Measurements from ENCODE around the gene NPAS2.

NPAS2 gene

DNA sequence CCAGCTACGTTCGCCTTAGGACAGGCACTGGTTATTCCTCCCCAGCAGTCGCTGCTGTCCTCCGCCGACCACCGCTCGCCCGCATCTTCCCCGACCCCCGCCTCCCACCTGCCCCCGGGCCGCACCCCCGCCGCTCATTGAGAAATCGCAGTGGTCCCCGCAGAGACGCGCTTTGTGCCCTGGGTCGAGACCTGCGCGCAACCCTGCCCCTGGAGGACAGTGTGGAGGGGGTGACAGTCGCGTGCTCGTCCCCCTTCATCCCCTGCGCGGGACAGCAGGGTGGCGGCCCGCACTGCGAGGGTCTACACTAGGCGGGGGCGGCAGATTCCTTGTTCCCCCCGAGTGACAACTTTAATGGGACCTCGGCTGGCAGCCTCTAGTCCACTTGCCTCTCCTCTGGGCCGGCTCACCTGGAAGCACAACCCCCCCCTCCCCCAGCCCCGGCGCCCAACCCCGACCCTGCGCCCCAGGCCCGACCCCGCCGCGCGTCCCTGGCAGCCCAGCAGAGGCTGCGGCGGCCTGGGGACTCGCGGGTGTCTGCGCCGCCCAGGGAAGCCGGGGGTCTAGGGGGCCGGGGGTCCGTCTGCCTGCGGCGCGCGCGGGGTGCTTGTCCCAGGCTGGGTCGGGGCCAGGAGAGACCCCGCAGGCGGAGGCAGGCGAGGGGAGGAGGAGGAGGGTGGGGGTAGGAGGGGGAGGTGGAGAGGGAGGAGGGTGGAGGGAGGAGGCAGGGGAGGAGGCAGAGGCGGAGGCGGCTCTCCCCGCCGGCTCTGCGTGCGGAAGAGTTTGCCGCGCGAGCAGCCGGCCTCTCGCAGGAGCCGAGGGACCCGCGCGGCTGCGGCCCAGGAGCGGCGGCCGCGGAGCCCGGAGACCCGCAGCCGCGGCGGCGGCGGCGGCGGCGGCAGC lies at the start of gene NPAS2:
Gene NPAS2, plus strand, starts transcription at position 770 of the 903 bp plus-strand sequence. CDS start 84,616 bp downstream, outside the sequence.
- peak; percentile 73 for DNase-seq (ENCODE audit: low spot score)

- no peak for DNase-seq (ENCODE audit: low spot score)
Measured at GRCh38 chr2:100771125-100771524, 48.8 kb upstream of the NPAS2 start.

DNA sequence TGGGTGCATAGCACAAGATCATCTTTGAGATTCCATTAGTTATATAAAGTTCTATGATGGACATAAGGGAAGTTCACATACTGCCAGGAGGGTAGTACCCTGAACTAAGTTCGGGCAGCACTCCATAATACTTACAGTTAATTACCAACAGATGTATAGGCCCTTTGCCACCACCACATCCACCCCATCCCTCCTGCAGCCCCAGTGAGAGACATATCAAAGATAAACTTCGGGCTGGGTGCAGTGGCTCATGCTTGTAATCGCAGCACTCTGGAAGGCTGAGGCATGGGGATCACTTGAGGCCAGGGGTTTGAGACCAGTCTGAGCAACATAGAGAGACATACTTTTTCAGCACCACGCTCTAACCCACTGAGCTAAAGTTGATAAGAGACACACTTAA lies 46.4 kb upstream of the NPAS2 start:
- no peak for DNase-seq (ENCODE audit: low spot score)

GRCh38 chr2:100776445-100776844 lies 43.5 kb upstream of the NPAS2 start:
- no peak for DNase-seq (ENCODE audit: low spot score)

- DNase-seq (ENCODE audit: low spot score) = no peak
Measured at GRCh38 chr2:100778637-100779450, 41.1 kb upstream of the NPAS2 start.

DNA sequence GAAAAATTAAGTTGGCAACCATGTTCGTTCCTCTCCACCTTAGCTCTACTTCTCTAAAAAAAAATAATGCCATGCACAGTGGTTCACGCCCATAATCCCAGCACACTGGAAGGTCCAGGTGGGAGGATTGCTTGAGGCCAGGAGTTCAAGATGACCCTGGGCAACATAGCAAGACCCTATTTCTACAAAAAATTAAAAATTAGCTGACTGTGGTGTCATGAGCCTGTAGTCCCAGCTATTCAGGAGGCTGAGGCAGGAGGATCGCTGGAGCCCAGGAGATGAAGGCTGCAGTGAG lies 40.1 kb upstream of the NPAS2 start:
- no peak for DNase-seq (ENCODE audit: low spot score)

DNA sequence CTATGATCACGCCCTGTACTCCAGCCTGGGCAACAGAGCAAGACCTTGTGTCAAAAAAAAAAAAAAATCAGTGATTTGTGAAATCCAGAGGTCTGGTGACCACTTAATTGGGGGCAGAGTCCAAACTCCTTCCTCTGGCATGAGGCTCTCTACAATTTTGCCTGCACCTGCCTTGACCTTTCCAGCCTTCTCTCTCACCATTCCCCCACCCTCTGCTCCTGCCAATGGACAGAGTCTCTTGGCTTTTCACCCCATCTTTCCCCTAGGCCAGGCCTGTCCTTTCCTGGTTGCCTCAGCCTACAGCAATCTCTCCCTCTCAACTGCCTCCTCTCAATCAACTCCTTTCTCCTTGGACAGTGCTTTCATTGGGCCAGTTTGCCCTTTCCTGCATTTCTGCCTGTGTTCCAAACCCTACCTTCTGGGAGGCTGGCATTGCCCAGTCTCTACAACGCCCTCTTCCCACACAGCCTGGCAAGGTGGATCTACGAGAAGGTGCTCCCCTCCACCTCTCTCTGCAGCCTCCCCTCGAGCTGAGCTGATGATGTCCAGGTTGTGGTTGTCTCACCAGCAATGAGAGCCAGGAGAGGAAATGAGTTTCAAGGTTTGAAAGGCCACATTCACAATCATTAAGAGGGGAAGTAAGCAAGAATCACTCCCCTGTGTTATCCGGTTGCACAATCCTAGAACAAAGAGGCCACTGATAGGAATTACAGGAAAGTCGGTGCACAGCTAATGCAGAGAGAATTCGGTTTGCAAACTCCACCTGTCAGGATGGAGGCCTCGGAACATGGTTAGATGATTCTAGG lies 39.5 kb upstream of the NPAS2 start:
- DNase-seq (ENCODE audit: low spot score) = peak; percentile 58

DNA sequence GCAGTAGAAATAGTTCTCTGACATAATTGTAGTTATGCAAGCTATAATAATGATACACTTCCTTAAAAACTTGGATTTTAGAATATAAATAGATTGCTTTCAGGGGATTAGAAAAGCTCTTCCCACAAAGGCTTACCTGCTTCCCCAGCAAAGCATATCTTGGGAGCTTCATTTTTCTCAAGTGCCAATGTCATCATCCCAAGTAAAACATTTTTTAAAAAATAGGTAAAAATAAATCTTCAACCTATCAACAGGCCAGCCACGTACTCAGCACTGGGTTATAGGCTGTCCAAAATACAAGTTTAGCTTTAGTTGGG lies 39.0 kb upstream of the NPAS2 start:
- DNase-seq (ENCODE audit: low spot score) = no peak

DNA sequence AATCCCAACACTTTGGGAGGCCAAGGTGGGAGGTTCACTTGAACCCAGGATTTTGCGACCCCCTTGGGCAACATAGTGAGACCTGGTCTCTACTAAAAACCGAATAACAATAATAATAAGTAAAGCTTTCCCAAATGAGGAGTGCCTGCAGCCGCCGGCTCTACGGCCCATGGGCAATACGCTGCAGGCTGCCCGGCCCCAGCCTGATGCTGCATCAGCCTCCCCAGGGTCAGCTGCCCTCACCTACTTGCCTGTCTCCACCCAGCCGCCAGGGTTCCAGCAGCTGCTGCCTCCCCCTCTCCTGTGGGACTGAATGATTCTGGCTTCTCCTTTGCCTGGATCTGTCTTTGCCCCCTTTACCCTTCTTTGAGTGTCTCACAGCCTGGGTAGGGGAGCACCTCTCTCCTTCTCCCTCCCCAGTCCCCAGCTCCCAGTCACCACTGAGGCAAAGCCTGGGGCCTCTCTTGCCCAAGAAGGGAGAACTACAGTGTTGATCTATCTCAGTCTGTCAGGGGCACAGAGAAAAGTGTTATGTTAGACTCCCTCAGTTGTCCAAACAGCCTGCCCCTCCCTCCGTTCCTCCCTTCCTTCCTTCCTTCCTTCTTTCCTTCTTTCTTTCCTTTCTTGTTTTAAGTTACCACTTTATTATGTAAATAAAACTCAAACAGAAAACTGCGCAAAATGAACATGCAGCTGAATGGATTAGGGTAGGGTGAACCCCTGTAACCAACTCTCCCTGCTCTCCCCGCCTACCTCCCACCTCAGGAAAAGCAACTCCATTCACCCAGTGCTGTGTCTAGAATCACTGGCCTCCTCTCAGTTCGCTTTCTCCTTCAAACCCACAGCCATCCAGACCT lies 38.2 kb upstream of the NPAS2 start:
- DNase-seq (ENCODE audit: low spot score) = no peak

GRCh38 chr2:100782380-100782878 lies 37.5 kb upstream of the NPAS2 start:
- DNase-seq (ENCODE audit: low spot score) = no peak

DNA sequence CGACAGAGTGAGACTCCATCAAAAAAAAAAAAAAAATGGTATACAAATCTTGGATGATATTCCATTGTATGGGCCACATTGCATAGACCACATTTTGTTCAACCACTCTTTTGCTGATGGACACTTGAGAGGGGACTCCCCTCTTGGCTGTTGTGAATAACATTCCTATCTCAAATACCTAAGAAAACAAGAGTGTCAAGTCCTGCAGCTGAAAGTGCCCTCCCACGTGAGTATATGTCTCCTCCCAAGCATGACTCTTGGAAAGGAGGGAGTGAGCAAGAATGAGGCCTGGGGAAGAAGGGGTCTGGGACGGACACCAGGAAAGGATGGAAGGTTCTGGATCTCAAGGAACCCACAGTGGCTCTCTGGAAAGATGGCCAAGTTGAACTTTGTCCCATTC lies 36.0 kb upstream of the NPAS2 start:
- no peak for DNase-seq (ENCODE audit: low spot score)

GRCh38 chr2:100784681-100785080 lies 35.3 kb upstream of the NPAS2 start:
- DNase-seq (ENCODE audit: low spot score) = no peak

GRCh38 chr2:100785626-100786296 lies 34.2 kb upstream of the NPAS2 start:
- no peak for DNase-seq (ENCODE audit: low spot score)

DNA sequence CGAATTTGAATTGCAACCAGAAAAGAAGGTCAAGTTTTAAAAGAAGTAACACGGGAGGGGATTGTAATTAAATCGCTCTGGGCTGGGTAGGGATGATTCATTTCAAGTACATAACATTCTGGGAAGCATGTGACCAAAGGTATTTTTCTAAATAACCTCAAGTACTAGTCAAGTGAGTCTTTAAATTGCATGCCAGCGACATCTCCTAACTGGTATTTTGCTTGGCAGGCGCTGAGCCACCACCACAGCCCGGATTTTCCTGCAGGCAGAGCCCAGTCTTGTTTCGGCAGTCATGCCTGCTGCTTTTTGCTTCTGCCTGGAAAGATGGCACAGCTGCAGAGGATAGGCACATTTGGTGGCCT lies 33.7 kb upstream of the NPAS2 start:
- no peak for DNase-seq (ENCODE audit: low spot score)

DNA sequence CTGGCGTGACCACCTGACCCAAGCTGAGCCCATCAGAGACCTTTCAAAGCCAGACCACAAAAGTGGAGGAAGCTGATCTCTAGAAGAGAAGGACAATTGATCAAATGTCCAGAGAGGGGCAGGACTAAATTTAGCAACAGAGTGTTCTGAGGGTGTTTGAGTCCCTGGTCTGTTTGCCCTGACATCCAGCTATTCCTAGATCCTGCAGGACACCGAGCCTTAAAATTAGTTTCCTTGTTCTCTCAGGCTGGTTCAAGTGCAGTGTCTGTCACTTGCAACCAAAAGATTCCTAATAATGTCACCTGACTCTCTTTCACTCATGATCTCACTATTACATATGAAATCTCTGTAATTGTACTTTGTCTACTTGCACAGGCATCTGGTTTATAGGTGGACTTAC lies 33.0 kb upstream of the NPAS2 start:
- DNase-seq (ENCODE audit: low spot score) = no peak

- DNase-seq (ENCODE audit: low spot score) = no peak
Measured at GRCh38 chr2:100789361-100789760, 30.6 kb upstream of the NPAS2 start.

- peak; percentile 60 for DNase-seq (ENCODE audit: low spot score)
Measured at GRCh38 chr2:100791294-100791935, 28.5 kb upstream of the NPAS2 start.

DNA sequence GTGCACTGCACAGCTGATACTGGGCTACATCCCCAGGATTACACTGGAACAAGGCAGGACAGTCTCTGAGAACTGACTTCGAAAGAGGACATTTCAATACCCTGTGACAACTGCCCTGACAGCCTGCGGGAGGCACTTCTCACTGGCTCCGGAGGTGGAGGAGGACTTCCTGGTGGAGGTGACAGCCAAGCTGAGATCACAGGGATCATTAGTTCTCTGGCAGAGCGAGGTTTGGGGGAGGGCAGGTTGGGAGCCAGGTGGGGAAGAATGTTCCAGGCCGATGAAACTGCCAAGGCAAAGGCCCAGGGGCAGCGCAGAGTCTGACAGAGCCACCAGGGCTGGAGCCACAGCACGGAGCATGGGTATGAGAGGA lies 28.0 kb upstream of the NPAS2 start:
- no peak for DNase-seq (ENCODE audit: low spot score)

DNA sequence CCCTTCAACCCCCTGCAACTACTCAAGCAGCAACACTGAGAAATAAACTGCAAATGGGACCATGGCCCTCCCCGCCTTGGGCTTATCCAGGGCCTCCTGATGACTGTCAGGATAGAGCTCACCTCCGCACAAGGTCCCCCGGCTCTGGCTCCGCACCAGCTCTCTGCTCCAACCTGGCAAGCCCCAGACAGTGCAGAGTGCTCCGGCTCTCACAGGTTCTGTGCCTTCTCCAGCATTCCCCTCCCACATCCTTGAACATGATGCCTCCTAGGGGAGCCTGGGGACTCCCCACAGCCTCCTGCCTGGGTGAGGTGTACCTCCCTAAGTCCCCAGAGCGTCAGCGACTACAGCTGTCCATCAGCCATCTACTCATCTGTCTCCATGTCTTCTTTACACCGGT lies 26.7 kb upstream of the NPAS2 start:
- DNase-seq (ENCODE audit: low spot score) = no peak

DNA sequence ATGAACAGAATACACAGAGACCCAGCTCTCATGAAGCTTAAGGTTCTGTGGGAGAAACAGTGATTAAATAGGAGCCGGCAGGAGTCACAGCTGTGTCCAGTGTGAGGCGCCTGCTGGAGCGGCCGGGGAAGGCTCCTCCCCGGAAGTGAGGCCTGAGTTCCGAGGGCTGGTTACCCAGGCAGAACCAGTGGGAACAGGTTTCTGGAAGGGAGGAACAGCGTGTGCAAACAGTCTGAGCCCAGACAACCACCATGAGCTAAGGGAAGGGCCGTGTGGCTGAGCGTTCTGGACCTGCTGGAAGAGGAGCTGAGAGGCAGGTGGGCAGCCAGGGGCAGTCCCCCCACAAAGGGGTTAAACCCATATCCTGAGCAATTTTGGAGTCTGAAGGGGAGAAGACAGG lies 26.0 kb upstream of the NPAS2 start:
- no peak for DNase-seq (ENCODE audit: low spot score)

Measured in HuH-7.5 (cell line).